ENCODE data around the gene TCF7.

TCF7 gene

GRCh38 chr5:134184155-134185135, 70.0 kb downstream of the TCF7 start:
- DNase-seq = peak; percentile 85

GRCh38 chr5:134188092-134188491, 73.6 kb downstream of the TCF7 start:
- no peak for DNase-seq

GRCh38 chr5:134189031-134189430, 74.5 kb downstream of the TCF7 start:
- DNase-seq = no peak

- no peak for DNase-seq
These were observed 81.2 kb downstream of the TCF7 start for GRCh38 chr5:134195666-134196065.

All from CD4-positive, alpha-beta T cell treated with Interleukin-17A for 1 hour (primary cell).